Measurements from ENCODE around the gene TBATA.

DNA sequence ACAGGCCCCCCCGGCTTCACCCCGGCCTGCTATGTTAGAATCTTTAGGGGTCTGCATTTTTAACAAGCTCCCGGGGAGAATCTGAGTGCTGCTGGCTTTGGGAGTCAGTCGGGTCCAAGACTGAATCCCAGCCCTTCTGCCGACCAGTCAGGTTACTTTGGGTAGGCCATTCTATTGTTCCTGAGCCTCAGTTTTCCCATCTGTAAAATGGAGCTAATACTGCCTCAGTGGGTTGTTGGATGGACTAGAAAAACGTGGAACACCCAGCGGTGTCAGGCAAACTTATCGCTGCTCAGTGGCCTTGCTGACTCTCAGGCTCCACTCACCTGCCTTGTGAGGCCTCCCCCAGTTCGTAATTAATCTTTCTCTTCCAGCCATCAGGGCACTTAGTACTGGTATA is 11.7 kb downstream of the TBATA start:
- no peak for TF ChIP-seq POLR2A (IDR thresholded peaks at IDR 0.05)
- TF ChIP-seq, protein P1, sequence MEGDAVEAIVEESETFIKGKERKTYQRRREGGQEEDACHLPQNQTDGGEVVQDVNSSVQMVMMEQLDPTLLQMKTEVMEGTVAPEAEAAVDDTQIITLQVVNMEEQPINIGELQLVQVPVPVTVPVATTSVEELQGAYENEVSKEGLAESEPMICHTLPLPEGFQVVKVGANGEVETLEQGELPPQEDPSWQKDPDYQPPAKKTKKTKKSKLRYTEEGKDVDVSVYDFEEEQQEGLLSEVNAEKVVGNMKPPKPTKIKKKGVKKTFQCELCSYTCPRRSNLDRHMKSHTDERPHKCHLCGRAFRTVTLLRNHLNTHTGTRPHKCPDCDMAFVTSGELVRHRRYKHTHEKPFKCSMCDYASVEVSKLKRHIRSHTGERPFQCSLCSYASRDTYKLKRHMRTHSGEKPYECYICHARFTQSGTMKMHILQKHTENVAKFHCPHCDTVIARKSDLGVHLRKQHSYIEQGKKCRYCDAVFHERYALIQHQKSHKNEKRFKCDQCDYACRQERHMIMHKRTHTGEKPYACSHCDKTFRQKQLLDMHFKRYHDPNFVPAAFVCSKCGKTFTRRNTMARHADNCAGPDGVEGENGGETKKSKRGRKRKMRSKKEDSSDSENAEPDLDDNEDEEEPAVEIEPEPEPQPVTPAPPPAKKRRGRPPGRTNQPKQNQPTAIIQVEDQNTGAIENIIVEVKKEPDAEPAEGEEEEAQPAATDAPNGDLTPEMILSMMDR (IDR thresholded peaks at IDR 0.05), result no peak

Measured in heart left ventricle (tissue), 13 donors.